MM.1S (cell line): ENCODE measurements around the gene PDHA2.

ENCODE experiments used
- DNase-seq: peaks from one replicate; pipeline ENCODE4 v3.0.0-alpha.2; 2015
- H2AFZ ChIP-seq: fragments of 300-600 bp; sonication (generic); 2 replicates; pipeline ENCODE4 v1.6.0; 2016; ENCODE audit warnings: antibody characterized with exemption, low read length
- H3F3A ChIP-seq: fragments of 300-600 bp; sonication (generic); 2 replicates; pipeline ENCODE4 v1.6.1; 2016; ENCODE audit warnings: mild to moderate bottlenecking, antibody characterized with exemption, low read length, moderate library complexity, mixed read lengths; ENCODE audit not compliant: insufficient read depth
- H3K27ac ChIP-seq: fragments of 300-600 bp; sonication (generic); 2 replicates; pipeline ENCODE4 v1.5.1; 2016; ENCODE audit warnings: mild to moderate bottlenecking, low read length
- H3K27me3 ChIP-seq: fragments of 300-600 bp; sonication (generic); replicated peaks from 2 replicates; pipeline ENCODE4 v1.6.0; 2016; ENCODE audit warnings: low read length; ENCODE audit not compliant: insufficient read depth
- H3K36me3 ChIP-seq: fragments of 300-600 bp; sonication (generic); replicated peaks from 2 replicates; pipeline ENCODE4 v1.6.1; 2016; ENCODE audit warnings: mild to moderate bottlenecking, low read length, mixed read lengths; ENCODE audit not compliant: insufficient read depth
- H3K4me1 ChIP-seq: fragments of 300-600 bp; sonication (generic); 2 replicates; pipeline ENCODE4 v1.6.1; 2016; ENCODE audit warnings: low read length, mixed read lengths
- H3K4me2 ChIP-seq: fragments of 300-600 bp; sonication (generic); 2 replicates; pipeline ENCODE4 v1.6.0; 2016; ENCODE audit warnings: low read depth, low read length
- H3K4me3 ChIP-seq: fragments of 300-600 bp; sonication (generic); 2 replicates; pipeline ENCODE4 v1.5.1; 2016; ENCODE audit warnings: low read length, mixed read lengths
- H3K79me2 ChIP-seq: fragments of 300-600 bp; sonication (generic); 2 replicates; pipeline ENCODE4 v1.6.1; 2016; ENCODE audit warnings: mixed run types, low read length, mixed read lengths
- H3K9ac ChIP-seq: fragments of 300-600 bp; sonication (generic); 2 replicates; pipeline ENCODE4 v1.6.1; 2016; ENCODE audit warnings: low read length, mixed read lengths
- H3K9me2 ChIP-seq: fragments of 300-600 bp; sonication (generic); replicated peaks from 2 replicates; pipeline ENCODE4 v1.6.1; 2016; ENCODE audit warnings: mild to moderate bottlenecking, low read length, mixed read lengths; ENCODE audit not compliant: insufficient read depth
- H3K9me3 ChIP-seq: fragments of 300-600 bp; sonication (generic); replicated peaks from 2 replicates; pipeline ENCODE4 v1.6.1; 2016; ENCODE audit warnings: mild to moderate bottlenecking, low read length, mixed read lengths; ENCODE audit not compliant: insufficient read depth
- H4K20me1 ChIP-seq: fragments of 300-600 bp; sonication (generic); 2 replicates; pipeline ENCODE4 v1.6.1; 2016; ENCODE audit warnings: mild to moderate bottlenecking, low read length, moderate library complexity, mixed read lengths; ENCODE audit not compliant: insufficient read depth
- CTCF ChIP-seq: fragments of 300-600 bp; sonication (generic); IDR thresholded peaks from 2 replicates; pipeline ENCODE4 v1.5.1; 2016; ENCODE audit warnings: antibody characterized with exemption, low read length, mixed read lengths
- EZH2 ChIP-seq: fragments of 300-600 bp; sonication (generic); optimal IDR thresholded peaks from 2 replicates; pipeline ENCODE3; 2017; ENCODE audit warnings: low read depth, mild to moderate bottlenecking, antibody characterized with exemption, low read length, mixed read lengths
- EZH2phosphoT487 ChIP-seq: fragments of 300-600 bp; sonication (generic); IDR thresholded peaks from 2 replicates; pipeline ENCODE4 v1.6.1; 2018; ENCODE audit warnings: antibody characterized with exemption, low read length

Gene PDHA2

GRCh38 chr4:95877636-95878035 lies 37.7 kb downstream of the PDHA2 start:
- TF ChIP-seq CTCF (no peak), EZH2phosphoT487 (no peak), EZH2 (no peak)
- H3K9ac ChIP-seq: no peak overlapping the region
- H3K79me2 ChIP-seq: no peaks in the 10 kb centered on the region
- H4K20me1 ChIP-seq: no peaks in the 10 kb centered on the region
- no peaks in the 10 kb centered on the region for H3K36me3 ChIP-seq
- H2AFZ ChIP-seq: no peak overlapping the region
- no peak overlapping the region for H3K4me2 ChIP-seq
- H3K4me1 ChIP-seq: no peaks in the 10 kb centered on the region
- H3K9me3 ChIP-seq: no peaks in the 10 kb centered on the region
- H3K9me2 ChIP-seq: no peaks in the 10 kb centered on the region
- no peak for DNase-seq
- no peak overlapping the region for H3K4me3 ChIP-seq
- no peaks in the 10 kb centered on the region for H3F3A ChIP-seq
- H3K27ac ChIP-seq: no peak overlapping the region
- H3K27me3 ChIP-seq: no peaks in the 10 kb centered on the region

GRCh38 chr4:95887551-95887950 lies 47.7 kb downstream of the PDHA2 start:
- H3K27ac ChIP-seq: no peak overlapping the region
- H3K9me2 ChIP-seq: no peaks in the 10 kb centered on the region
- H2AFZ ChIP-seq: no peak overlapping the region
- no peak overlapping the region for H3K4me3 ChIP-seq
- H3K9me3 ChIP-seq: no peaks in the 10 kb centered on the region
- DNase-seq: no peak
- H3K4me1 ChIP-seq: no peaks in the 10 kb centered on the region
- H4K20me1 ChIP-seq: no peaks in the 10 kb centered on the region
- no peaks in the 10 kb centered on the region for H3K79me2 ChIP-seq
- no peaks in the 10 kb centered on the region for H3F3A ChIP-seq
- no peaks in the 10 kb centered on the region for H3K27me3 ChIP-seq
- no peaks in the 10 kb centered on the region for H3K36me3 ChIP-seq
- H3K4me2 ChIP-seq: no peak overlapping the region
- H3K9ac ChIP-seq: no peak overlapping the region
- TF ChIP-seq CTCF: no peak
- TF ChIP-seq EZH2: no peak
- no peak for TF ChIP-seq EZH2phosphoT487

- Histone ChIP-seq H3K9me2 (no peaks in the 10 kb centered on the region), H3K79me2 (no peaks in the 10 kb centered on the region), H3K4me1 (no peaks in the 10 kb centered on the region), H3F3A (no peaks in the 10 kb centered on the region), H3K9ac (no peak overlapping the region), H2AFZ (no peak overlapping the region), H3K4me2 (no peak overlapping the region), H4K20me1 (no peaks in the 10 kb centered on the region), H3K4me3 (no peak overlapping the region), H3K36me3 (no peaks in the 10 kb centered on the region), H3K9me3 (no peaks in the 10 kb centered on the region), H3K27me3 (no peaks in the 10 kb centered on the region), H3K27ac (no peak overlapping the region)
- DNase-seq: no peak
- no peak for TF ChIP-seq EZH2phosphoT487
- no peak for TF ChIP-seq EZH2
- TF ChIP-seq CTCF: no peak
These were observed 49.8 kb downstream of the PDHA2 start for GRCh38 chr4:95889662-95890061.
